HG03558 (cell line): ENCODE data around the gene GNG7.
"Not testable (repeated sequence)": the region's sequence is repeated elsewhere in the genome, so short reads cannot be mapped to it uniquely, and the experiment has no call there.

ENCODE experiments used
- ATAC-seq: cut with Tn5 transposase; IDR thresholded peaks from one replicate; pipeline ENCODE4 v1.9.1; 2021; ENCODE audit warnings: moderate number of reproducible peaks; ENCODE audit not compliant: unreplicated experiment; ENCODE audit errors: extremely low read depth

The GNG7 gene

DNA sequence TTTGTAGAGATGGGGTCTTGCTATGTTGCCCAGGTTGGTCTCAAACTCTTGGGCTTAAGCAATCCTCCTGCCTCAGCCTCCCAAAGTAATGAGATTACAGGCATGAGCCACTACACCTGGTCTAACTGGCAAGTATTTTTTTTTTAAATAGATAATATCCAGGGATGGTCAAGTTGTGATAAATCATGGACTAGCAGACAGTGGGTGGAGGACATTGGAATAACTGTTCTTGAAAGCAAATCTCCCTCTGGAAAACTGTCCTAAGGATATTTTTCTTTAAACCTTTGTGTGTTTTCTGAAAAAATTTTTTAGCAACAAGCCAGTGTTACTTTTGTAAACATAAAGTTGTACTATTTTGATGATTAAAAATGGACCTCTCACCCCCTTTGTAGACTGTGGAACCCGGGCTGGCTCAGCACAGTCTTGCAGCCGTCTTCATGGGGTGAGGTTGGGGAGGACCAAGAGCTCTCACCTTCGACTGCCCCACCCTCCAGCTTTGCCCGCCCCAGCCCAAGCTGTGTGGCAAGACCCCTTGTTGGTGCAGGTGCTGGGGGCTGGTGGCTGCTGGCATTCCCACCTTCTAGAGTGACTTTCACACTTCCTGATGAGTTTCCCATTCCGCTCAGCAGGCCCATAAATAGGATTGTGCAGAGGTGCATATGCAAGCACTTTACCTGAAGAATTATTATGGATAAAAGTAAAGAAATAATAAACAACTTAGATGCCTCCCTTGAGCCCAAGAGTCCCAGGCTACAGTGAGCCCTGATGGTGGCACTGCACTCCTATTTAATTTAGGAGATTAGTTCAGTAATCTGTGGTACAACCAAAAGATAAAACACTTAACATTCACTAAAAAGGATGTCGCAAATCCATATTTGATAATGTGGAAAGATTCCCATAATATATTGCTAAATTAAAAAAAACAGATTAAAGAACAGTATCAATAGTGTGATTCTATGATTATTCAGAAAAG is 119.2 kb downstream of the GNG7 start:
- no peak for ATAC-seq

- not testable (repeated sequence) for ATAC-seq
Observed at GRCh38 chr19:2580396-2580795, 122.1 kb downstream of the GNG7 start.

DNA sequence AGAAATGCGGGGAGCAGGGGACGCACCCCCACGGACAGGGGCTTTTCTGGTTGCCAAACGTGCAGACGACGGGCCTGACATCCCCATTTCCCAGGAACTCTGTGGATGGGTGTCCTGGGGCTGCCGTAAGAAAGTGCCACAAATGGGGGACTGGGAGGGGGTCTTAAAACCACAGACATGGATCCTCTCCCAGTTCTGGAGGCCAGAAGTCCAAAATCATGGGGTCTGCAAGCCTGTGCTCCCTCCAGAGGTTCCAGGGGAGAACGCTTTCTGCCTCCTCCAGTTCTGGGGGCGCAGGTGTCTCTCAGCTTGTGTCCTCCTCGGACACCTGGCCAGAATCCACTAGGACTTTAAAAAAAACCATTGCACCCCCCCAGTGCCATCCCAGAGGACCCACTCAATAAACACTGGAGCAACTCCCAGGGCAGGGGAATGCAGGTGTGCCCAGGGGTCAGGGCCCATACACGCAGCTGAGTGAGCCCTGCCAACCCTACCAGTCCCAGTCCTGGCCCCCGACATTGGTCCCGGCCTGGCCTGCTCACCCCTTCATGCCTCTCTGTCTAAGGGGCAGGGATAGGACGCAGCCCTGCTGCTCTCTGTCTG is 122.7 kb downstream of the GNG7 start:
- ATAC-seq = no peak

DNA sequence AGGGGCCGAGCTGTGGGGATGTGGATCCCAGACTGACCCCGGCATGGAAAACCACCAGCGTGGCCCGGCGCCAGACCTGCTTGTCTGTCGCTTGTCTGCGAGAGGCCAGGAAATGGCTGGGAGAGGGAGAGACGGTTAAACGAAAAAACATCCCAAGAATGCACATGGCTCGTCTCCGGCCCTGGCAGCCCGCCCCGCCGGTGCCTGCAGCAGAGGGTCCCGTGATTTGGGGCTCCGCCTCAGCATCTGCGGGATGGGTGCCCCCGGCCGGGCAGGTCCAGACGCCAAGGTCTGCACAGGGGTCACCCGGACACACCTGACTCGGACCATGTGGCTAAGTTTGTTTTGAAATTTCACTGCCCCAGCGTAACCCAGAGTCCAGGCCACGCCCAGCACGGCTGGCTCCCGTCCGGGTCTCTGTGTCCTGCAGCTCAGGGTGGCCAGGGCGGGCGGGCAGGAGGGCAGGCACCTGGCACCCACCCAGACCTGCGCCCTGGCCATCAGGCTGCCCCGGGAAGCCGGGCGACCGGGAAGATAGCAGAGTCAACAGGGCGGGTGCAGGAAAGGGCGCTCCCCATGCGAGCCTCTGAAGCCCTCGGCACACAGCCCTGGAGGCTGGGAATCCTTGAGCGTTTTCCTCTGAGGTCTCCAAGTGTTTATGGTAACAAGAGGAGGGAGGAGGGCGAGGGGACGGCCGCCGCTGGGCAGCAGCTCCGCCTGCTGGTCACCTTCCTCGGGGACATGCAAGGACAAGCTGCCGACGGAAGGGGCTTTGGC is 123.4 kb downstream of the GNG7 start:
- no peak for ATAC-seq

DNA sequence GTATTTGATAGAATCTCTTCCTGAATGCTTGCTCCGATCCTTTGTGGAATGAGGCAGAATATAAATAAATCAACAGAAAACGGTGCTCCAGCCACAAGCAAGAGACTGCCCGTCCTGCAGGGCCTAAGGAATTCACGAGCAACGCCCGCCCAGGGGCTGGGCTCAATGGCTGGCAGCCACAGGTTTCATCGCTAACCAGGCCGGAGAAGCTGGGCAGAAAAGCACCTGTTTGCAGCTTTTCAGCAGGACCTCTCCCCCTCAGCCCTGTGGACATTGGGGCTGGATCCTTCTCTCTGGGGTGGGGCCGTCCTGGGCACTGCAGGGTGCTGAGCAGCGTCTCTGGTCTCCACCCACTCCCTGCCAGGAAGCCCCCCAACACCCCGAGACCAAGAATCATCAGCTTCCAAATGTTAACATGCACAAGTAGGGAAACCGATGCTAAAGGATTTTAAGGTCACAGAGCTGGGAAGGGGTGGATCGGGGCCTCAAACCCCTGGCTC is 124.1 kb downstream of the GNG7 start:
- no peak for ATAC-seq

DNA sequence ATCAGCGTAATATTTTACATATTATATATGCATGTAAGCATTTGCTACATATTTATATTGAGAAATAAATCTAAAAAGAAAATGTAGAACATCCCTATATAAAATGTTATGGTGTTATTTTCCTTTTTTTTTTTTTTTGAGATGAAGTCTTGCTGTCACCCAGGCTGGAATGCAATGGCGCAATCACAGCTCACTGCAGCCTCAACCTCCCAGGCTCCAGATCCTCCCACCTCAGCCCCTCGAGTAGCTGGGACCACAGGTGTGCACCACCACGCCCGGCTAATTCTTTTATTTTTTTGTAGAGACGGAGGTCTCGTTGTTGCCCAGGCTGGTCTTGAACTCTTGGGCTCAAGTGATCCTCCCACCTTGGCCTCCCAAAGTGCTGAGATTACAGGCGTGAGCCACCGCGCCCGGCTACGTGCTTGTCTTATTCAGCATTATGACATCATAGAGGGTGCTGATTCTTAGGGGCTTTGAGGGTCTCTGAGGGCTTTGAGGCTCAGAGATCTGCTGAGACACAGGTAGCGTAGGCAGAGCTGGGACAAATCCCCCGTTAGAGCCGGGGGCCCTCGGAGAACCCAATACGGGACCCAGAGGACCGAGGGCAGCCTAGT is 124.7 kb downstream of the GNG7 start:
- no peak for ATAC-seq

DNA sequence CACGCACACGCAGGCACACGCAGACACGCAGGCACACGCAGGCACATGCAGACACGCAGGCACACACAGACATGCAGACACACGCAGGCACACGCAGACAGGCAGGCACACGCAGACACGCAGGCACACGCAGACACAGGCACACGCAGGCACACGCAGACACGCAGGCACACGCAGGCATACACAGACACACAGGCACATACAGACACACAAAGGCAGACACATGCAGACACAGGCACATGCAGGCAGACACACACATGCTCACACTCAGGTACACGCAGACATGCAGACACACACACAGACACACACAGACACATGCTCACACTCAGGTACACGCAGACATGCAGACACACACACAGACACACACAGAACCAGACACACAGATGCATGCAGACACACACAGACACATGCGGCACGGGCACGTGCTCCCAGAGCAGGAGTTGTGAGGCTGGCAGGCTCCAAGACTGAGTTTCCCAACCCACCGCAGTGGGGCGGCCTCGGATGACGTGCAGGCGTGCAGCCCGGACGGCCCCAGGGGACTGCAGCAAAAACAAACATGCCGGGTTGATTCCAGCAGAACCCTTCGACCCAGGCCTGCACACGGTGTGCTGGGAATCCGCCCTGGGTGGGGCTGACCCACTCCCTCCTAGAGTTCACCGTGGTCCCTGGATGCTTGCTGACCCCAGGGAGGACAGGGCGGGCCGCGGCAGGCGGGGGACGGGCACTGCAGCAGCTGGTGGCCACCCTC is 126.6 kb downstream of the GNG7 start:
- no peak for ATAC-seq

- no peak for ATAC-seq
Observed at GRCh38 chr19:2574971-2575630, 127.4 kb downstream of the GNG7 start.

- ATAC-seq = no peak
Observed at GRCh38 chr19:2574478-2574931, 128.0 kb downstream of the GNG7 start.

DNA sequence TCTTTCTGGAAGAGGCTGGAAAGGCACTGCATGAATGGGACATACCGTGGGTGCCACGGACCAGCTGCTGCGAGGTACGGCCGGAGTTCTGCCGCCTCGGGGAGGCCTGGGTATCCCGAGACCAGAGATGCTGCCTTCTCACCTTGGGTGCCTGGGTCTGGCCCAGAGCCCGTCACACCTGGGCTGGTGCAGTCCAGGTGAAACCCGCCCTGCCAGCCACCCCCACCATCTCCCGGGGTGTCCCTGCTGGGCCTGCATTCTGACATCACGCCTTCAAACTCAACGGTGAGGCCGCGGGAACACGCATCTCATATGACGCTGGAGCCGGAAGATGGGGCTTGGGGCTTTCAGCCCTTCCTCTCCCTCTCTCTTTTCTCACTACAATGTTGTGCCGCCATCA is 128.6 kb downstream of the GNG7 start:
- ATAC-seq = no peak

DNA sequence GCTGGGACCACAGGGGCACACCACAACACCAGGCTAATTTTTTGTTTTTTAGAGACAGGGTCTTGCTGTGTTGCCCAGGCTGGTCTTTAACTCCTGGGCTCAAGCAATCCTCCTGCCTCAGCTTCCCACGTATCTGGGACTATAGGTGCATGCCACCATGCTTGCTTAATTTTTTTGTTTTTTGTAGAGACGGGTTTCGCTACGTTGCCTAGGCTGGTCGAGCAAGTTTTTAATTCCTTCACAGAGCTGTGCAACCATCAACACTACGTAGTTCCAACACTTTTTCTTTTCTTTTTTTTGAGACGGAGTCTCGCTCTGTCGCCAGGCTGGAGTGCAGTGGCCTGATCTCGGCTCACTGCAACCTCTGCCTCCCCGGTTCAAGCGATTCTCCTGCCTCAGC is 130.3 kb downstream of the GNG7 start:
- ATAC-seq = not testable (repeated sequence)

DNA sequence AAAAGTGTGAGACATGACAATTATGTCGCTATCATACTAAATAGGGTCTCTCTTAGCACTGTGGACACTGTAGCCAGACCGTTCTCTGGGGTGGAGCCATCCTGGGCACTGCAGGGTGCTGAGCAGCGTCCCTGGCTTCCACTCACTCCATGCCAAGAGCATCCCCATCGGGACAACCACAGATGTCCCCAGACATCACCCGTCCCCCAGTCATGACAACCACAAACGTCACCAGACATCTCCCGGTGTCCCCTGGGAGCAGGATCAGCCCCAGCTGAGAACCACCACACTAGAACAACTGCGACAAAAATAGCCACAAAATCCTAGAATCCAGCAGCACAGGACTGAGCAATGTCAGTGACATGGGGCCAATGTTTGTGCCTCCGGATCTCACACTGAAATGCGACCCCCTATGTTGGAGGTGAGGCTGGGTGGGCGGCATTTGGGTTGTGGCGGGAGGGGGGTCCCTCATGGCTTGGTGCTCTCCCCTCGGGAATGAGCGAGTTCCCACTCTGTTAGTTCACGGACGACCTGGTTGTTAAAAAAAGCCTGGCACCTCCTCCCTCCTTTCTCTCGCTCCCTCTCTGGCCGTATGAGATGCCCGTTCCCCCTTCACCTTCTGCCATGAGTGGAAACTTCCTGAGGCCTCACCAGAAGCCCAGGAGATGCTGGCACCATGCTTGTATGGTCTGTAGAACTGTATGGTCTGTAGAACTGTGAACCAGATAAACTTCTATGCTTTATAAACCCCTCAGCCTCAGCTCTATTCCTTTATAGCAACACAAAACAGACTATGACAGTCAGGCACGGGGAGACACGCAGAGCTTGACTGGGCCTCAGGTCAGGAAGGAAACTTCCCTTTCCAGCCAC is 132.7 kb downstream of the GNG7 start:
- no peak for ATAC-seq

DNA sequence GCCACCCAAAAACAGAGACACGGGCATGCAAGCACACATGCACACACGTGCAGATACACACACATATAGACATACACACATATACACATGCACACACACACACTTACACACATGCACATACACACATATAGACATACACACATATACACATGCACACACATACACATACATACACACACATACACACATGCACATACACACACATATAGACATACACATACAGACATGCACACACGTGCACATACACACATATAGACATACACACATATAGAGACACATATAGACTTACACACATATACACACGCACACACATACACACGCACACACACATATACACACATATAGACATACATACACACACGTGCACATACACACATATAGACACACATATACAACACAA is 134.5 kb downstream of the GNG7 start:
- no peak for ATAC-seq

- ATAC-seq = no peak
Observed at GRCh38 chr19:2567580-2567979, 134.9 kb downstream of the GNG7 start.

DNA sequence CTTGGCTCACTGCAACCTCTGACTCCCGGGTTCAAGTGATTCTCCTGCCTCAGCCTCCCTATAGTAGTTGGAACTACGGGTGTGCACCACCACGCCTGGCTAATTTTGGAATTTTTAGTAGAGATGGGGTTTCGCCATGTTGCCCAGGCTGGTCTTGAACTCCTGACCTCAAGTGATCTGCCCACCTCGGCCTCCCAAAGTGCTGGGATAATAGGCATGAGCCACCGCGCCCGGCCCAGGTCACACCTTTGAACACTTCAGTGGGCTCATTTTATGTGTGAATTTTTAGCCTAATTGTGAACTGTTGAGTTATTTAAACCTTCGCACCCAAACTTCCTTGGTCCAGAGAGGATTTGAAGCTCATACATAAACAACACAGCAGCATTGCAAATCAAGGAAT is 138.9 kb downstream of the GNG7 start:
- ATAC-seq = not testable (repeated sequence)

- ATAC-seq = no peak
Observed at GRCh38 chr19:2561895-2562294, 140.6 kb downstream of the GNG7 start.

- no peak for ATAC-seq
Observed at GRCh38 chr19:2561221-2561620, 141.3 kb downstream of the GNG7 start.

- ATAC-seq = no peak
Observed at GRCh38 chr19:2560369-2560768, 142.1 kb downstream of the GNG7 start.
